Panc1 (cell line): ENCODE measurements around the gene NANS.

ENCODE experiments used
- SIN3A ChIP-seq: IDR thresholded peaks from 2 replicates; pipeline ENCODE4 v1.6.1; 2012; ENCODE audit warnings: low read depth, mild to moderate bottlenecking, low read length, moderate library complexity, borderline replicate concordance; ENCODE audit not compliant: insufficient read depth
- TCF7L2 ChIP-seq: IDR thresholded peaks from 2 replicates; pipeline ENCODE4 v1.6.1; 2011; ENCODE audit warnings: mild to moderate bottlenecking, low read depth, low read length, inconsistent platforms

DNA sequence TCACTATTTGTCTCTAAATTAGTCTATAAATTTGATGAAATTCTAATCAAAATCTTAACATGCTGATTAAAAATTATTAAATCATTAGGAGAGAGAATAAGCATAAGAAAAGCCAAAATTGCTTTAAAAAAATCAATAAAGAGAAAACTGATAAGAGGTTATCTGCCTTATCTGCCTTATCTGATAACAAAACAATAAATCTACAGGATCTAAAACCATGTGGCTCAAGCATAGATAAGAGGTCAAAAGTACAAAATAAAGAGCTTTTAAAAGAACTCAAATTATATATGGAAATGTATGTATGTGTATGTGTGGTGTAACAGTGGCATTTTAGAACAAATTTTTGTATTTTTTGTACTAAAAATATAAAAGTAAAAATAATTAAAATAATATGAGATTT lies 43.9 kb downstream of the NANS start:
- no peak for TF ChIP-seq TCF7L2
- no peak for TF ChIP-seq SIN3A
